Neuronal stem cell (in vitro differentiated cells): ENCODE results near the gene ABI3.

Source experiments
- DNase-seq: peaks from one replicate; pipeline ENCODE4 v3.0.0-alpha.2; 2013; ENCODE audit warnings: low spot score
- H2AFZ ChIP-seq: one replicate; pipeline ENCODE4 v1.6.1; 2013; ENCODE audit warnings: mild to moderate bottlenecking, low read length, inconsistent platforms
- H2AK5ac ChIP-seq: 2 replicates; pipeline ENCODE4 v1.6.1; 2013; ENCODE audit warnings: low read depth, mild to moderate bottlenecking, inconsistent platforms, low read length, moderate library complexity, mixed read lengths
- H2BK120ac ChIP-seq: 2 replicates; pipeline ENCODE4 v1.6.1; 2013; ENCODE audit warnings: low read depth, mild to moderate bottlenecking, inconsistent platforms, low read length, moderate library complexity, mixed read lengths
- H2BK12ac ChIP-seq: one replicate; pipeline ENCODE4 v1.6.1; 2013; ENCODE audit warnings: low read length, inconsistent platforms
- H2BK15ac ChIP-seq: 2 replicates; pipeline ENCODE4 v1.6.1; 2013; ENCODE audit warnings: mild to moderate bottlenecking, low read length, inconsistent platforms, mixed read lengths
- H2BK5ac ChIP-seq: one replicate; pipeline ENCODE4 v1.6.1; 2013; ENCODE audit warnings: inconsistent platforms, mild to moderate bottlenecking, low read length, moderate library complexity
- H3K14ac ChIP-seq: one replicate; pipeline ENCODE4 v1.6.1; 2013; ENCODE audit warnings: low read length, inconsistent platforms
- H3K18ac ChIP-seq: 2 replicates; pipeline ENCODE4 v1.6.1; 2013; ENCODE audit warnings: low read length, inconsistent platforms
- H3K23ac ChIP-seq: 2 replicates; pipeline ENCODE4 v1.6.1; 2013; ENCODE audit warnings: low read depth, mild to moderate bottlenecking, mixed read lengths, low read length, inconsistent platforms; ENCODE audit not compliant: poor library complexity
- H3K27ac ChIP-seq: replicated peaks from 3 replicates; pipeline ENCODE4 v1.5.1; 2013; ENCODE audit warnings: low read length, inconsistent platforms
- H3K27me3 ChIP-seq, 3 experiments: 2 replicates each; pipeline ENCODE4 v1.6.1; 2013; ENCODE audit warnings: low read length in 3 of 3, mild to moderate bottlenecking in 2 of 3, inconsistent platforms in 1 of 3, low read depth in 1 of 3, mixed read lengths in 1 of 3, moderate library complexity in 1 of 3; ENCODE audit not compliant: control insufficient read depth in 3 of 3, insufficient read depth in 3 of 3
- H3K36me3 ChIP-seq, 2 donors: replicated peaks in 1 of 2; 2 replicates each; pipeline ENCODE4 v1.6.1; 2013; ENCODE audit warnings: low read length in 2 of 2; ENCODE audit not compliant: control insufficient read depth in 2 of 2, insufficient read depth in 2 of 2
- H3K4ac ChIP-seq: 2 replicates; pipeline ENCODE4 v1.6.1; 2013; ENCODE audit warnings: inconsistent platforms, mild to moderate bottlenecking, low read length, moderate library complexity
- H3K4me1 ChIP-seq, 2 donors: 1 replicate in 1 of 2; 2 replicates in 1 of 2; pipeline ENCODE4 v1.6.1; 2013; ENCODE audit warnings: low read length in 2 of 2, low read depth in 1 of 2; ENCODE audit not compliant: control insufficient read depth in 2 of 2, insufficient read depth in 1 of 2
- H3K4me2 ChIP-seq: one replicate; pipeline ENCODE4 v1.6.1; 2013; ENCODE audit warnings: mild to moderate bottlenecking, low read length, inconsistent platforms; ENCODE audit not compliant: insufficient read depth, poor library complexity, severe bottlenecking
- H3K4me3 ChIP-seq, 2 donors: 2 replicates each; pipeline ENCODE4 v1.5.1; 2013; ENCODE audit warnings: low read length in 2 of 2, mild to moderate bottlenecking in 2 of 2, inconsistent platforms in 1 of 2, moderate library complexity in 1 of 2
- H3K79me1 ChIP-seq: one replicate; pipeline ENCODE4 v1.6.1; 2013; ENCODE audit warnings: low read depth, mild to moderate bottlenecking, inconsistent platforms, low read length, moderate library complexity
- H3K9ac ChIP-seq: one replicate; pipeline ENCODE4 v1.6.1; 2013; ENCODE audit warnings: mild to moderate bottlenecking, low read depth, low read length, inconsistent platforms; ENCODE audit not compliant: poor library complexity
- H3K9me3 ChIP-seq, 2 donors: replicated peaks in 1 of 2; 2 replicates each; pipeline versions ENCODE3 to v1.6.1; 2013; ENCODE audit warnings: low read length in 2 of 2, mild to moderate bottlenecking in 2 of 2, inconsistent platforms in 1 of 2, low read depth in 1 of 2, mixed read lengths in 1 of 2, moderate library complexity in 1 of 2; ENCODE audit not compliant: control insufficient read depth in 2 of 2, insufficient read depth in 1 of 2
- H4K8ac ChIP-seq: one replicate; pipeline ENCODE4 v1.6.1; 2013; ENCODE audit warnings: low read depth, mild to moderate bottlenecking, inconsistent platforms, low read length, moderate library complexity
- H4K91ac ChIP-seq: one replicate; pipeline ENCODE4 v1.6.1; 2013; ENCODE audit warnings: low read length, low read depth, mild to moderate bottlenecking, inconsistent platforms; ENCODE audit not compliant: poor library complexity
- WGBS, 2 donors: extraction: QIAGEN DNeasy Blood & Tissue Kit; methylation state at CpG; one replicate each; pipeline ENCODE4 v1.1.7; 2013; ENCODE audit warnings: missing lambda C conversion rate in 2 of 2, mixed read lengths in 1 of 2; ENCODE audit not compliant: insufficient read length in 2 of 2, insufficient replicate concordance in 1 of 2; ENCODE audit errors: extremely low coverage in 2 of 2; 5-methylcytosine and 5-hydroxymethylcytosine counted together

ABI3 gene

DNA sequence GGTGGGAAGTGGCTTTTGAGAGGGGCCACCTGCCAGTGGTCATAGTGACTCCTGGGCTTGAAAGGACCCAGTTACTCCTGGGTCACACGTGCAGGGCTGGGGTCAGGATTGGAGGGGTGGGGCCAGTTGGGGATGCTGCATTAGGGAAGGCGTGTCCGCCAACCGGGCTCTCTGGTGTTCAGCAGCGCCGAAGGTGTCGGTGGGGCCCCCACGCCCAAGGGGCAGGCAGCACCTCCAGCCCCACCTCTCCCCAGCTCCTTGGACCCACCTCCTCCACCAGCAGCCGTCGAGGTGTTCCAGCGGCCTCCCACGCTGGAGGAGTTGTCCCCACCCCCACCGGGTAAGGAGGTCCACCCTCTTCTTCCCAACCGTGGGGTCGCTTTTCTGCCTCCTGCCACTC lies 9.5 kb downstream of the ABI3 start:
- Histone ChIP-seq H2AK5ac (no peak overlapping the region), H3K4me3 (no peak overlapping the region), H2BK12ac (no peak overlapping the region), H3K4me1 (peaks cover 0 to 14% of the 10 kb centered on the region in 2 donors), H3K4ac (no peak overlapping the region), H3K79me1 (peaks cover 2% of the 10 kb centered on the region), H3K9me3 (no peaks in the 10 kb centered on the region), H2BK5ac (no peak overlapping the region), H3K18ac (peak overlapping the region; percentile 71), H3K4me2 (no peak overlapping the region), H2BK120ac (no peak overlapping the region), H4K8ac (no peak overlapping the region), H3K27ac (no peak overlapping the region), H4K91ac (no peak overlapping the region), H3K36me3 (no peaks in the 10 kb centered on the region), H2BK15ac (peak overlapping the region; percentile 15), H3K23ac (no peak overlapping the region), H3K27me3 (peaks cover 15 to 42% (median 31%) of the 10 kb centered on the region in 3 experiments), H3K9ac (no peak overlapping the region), H2AFZ (no peak overlapping the region), H3K14ac (no peak overlapping the region)
- DNase-seq = no peak
- WGBS, 2 donors = no CpG with 5 or more reads among the region's 15 CpGs

DNA sequence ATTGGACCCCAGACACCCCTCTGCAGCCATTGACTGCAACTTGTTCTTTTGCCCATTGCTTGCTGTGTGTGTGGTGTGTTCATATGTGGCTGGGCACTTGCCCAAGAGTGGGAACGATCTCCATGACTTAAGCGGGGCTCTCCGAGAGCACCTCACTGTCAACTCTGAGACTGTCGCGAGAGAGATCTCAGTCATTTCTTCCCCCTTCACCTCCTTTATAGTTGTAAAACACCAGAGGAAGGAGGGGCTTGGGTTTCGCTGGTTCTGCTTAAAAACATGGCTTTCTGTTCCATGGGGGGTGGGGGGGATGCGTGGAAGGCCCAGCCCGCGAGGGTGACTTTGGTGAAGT lies 12.6 kb downstream of the ABI3 start:
- WGBS, 2 donors = no CpG with 5 or more reads among the region's 9 CpGs

DNA sequence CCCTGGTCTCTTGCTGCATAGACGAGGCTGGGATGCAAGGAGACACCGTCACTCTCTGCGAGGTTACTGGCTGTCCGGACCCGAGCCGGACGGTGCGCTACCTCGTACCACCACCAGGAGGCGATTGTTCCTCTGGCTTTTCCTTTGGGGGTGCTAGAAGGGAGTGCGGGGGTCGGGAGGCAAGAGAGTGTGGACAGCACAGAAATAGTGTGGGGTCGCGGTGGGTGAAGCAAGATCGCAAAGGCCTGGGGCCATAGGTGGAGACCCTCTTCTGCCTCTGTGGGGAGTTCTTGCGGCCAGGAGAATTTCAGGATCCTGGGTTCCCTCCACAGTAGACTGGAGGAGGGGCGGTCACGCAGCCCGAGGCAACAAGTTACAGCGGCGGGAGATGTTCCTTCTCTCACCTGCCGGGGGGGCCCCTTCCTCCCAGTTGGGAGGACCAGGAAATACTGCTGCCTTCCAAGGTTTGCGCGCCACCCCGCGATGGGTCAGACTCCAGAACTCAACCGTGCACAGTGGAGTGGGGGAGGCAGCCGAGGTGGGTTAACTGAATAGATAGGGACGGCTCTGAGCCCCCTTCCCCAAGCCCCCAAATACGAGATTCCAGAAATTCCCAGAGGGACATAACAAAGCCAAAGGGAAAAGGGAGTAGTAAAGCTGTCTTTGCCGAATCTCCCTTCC lies 13.2 kb downstream of the ABI3 start:
- WGBS, 2 donors = no CpG with 5 or more reads among the region's 31 CpGs
- peak overlapping the region; percentile 64 for H3K4me2 ChIP-seq
- H3K9ac ChIP-seq = peak overlapping the region; percentile 79
- peaks cover 23 to 66% (median 60%) of the 10 kb centered on the region in 3 experiments for H3K27me3 ChIP-seq
- H3K4ac ChIP-seq = no peak overlapping the region
- peak overlapping the region; percentile 86 for H3K18ac ChIP-seq
- no peak overlapping the region for H2BK120ac ChIP-seq
- peaks cover 0 to 14% of the 10 kb centered on the region in 2 donors for H3K4me1 ChIP-seq
- DNase-seq = peak; percentile 67
- no peaks in the 10 kb centered on the region for H3K36me3 ChIP-seq
- peak overlapping the region; percentile 40 for H2AK5ac ChIP-seq
- H3K9me3 ChIP-seq = no peaks in the 10 kb centered on the region
- H3K14ac ChIP-seq = no peak overlapping the region
- H3K79me1 ChIP-seq = no peaks in the 10 kb centered on the region
- H2BK12ac ChIP-seq = no peak overlapping the region
- no peak overlapping the region for H2BK15ac ChIP-seq
- peak overlapping the region; percentile 42 for H2BK5ac ChIP-seq
- peak overlapping the region in 1 of 2 donors; percentile 68 for H3K4me3 ChIP-seq
- peak overlapping the region; percentile 86 for H3K23ac ChIP-seq
- H4K8ac ChIP-seq = no peak overlapping the region
- H2AFZ ChIP-seq = peak overlapping the region; percentile 76
- H4K91ac ChIP-seq = no peak overlapping the region
- no peak overlapping the region for H3K27ac ChIP-seq

More for the DNA sequence above, 12.6 kb downstream of the ABI3 start:
- H2BK12ac ChIP-seq = peak overlapping the region; percentile 24
- H2AK5ac ChIP-seq = no peak overlapping the region
- no peak overlapping the region for H2BK120ac ChIP-seq
- H3K9me3 ChIP-seq = no peaks in the 10 kb centered on the region
- peak overlapping the region; percentile 32 for H3K9ac ChIP-seq
- no peak overlapping the region for H3K4ac ChIP-seq
- no peaks in the 10 kb centered on the region for H3K79me1 ChIP-seq
- H3K4me2 ChIP-seq = peak overlapping the region; percentile 2
- peak overlapping the region; percentile 3 for H2BK5ac ChIP-seq
- no peak overlapping the region for H4K91ac ChIP-seq
- no peak overlapping the region for H3K4me3 ChIP-seq
- no peak overlapping the region for H2BK15ac ChIP-seq
- H3K18ac ChIP-seq = peak overlapping the region; percentile 27
- H3K4me1 ChIP-seq = peaks cover 0 to 14% of the 10 kb centered on the region in 2 donors
- H3K27me3 ChIP-seq = peaks cover 23 to 65% (median 59%) of the 10 kb centered on the region in 3 experiments
- H3K36me3 ChIP-seq = no peaks in the 10 kb centered on the region
- H3K23ac ChIP-seq = no peak overlapping the region
- no peak overlapping the region for H3K27ac ChIP-seq
- H3K14ac ChIP-seq = no peak overlapping the region
- no peak overlapping the region for H2AFZ ChIP-seq
- no peak overlapping the region for H4K8ac ChIP-seq
- DNase-seq = no peak

DNA sequence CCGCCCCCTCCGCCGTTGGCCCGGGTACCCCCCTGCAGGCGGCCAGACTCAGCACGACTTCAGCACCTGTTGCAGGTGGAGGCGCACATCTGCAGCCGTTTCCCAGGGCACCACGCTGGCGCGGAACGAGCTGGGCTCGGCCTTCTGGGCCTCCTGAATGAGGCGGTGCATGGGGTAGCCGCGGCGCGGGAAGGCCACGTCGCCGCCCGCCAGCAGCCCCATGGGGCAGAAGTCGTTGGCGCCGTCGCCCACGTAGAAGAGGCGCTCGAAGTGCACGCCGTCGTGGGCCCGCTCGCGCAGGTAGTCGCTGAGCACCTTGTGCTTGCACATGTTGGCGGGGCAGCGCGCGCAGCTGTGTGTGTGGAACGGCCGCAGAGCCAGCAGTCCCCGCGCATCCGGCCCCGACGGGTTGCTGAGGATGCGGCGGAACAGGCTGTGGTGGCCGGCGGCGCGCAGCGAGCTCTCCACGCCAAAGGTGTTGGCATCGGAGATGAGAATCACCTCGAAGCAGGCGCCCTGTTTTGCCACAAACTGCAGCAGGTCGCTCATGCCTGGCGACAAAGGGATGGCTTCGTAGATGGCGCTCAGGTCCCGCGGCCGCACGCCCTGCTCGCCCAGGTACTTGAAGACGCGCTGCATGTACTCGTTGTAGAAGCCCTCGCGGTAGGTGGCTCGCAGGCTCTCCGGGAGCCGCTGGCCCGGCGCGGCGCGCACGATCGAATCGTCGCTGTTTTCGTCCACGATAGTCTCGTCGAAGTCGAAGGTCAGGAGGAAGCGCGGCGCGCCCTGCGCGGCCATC lies 13.9 kb downstream of the ABI3 start:
- peak overlapping the region; percentile 24 for H2BK15ac ChIP-seq
- no peak overlapping the region for H4K91ac ChIP-seq
- peak overlapping the region; percentile 42 for H2BK5ac ChIP-seq
- H3K18ac ChIP-seq = peak overlapping the region; percentile 92
- no peaks in the 10 kb centered on the region for H3K79me1 ChIP-seq
- no peak overlapping the region for H4K8ac ChIP-seq
- H2BK12ac ChIP-seq = peak overlapping the region; percentile 52
- WGBS, 2 donors = no CpG with 5 or more reads among the region's 95 CpGs
- no peak for DNase-seq
- H3K36me3 ChIP-seq = no peaks in the 10 kb centered on the region
- H2BK120ac ChIP-seq = no peak overlapping the region
- H3K4me1 ChIP-seq = peaks cover 0 to 14% of the 10 kb centered on the region in 2 donors
- H3K4me3 ChIP-seq = peak overlapping the region in 1 of 2 donors; percentile 68
- H3K4ac ChIP-seq = peak overlapping the region; percentile 42
- peak overlapping the region; percentile 40 for H2AK5ac ChIP-seq
- no peak overlapping the region for H3K27ac ChIP-seq
- peak overlapping the region; percentile 79 for H3K9ac ChIP-seq
- H3K4me2 ChIP-seq = peak overlapping the region; percentile 64
- peak overlapping the region; percentile 76 for H2AFZ ChIP-seq
- H3K27me3 ChIP-seq = peaks cover 23 to 74% (median 66%) of the 10 kb centered on the region in 3 experiments
- H3K23ac ChIP-seq = peak overlapping the region; percentile 86
- no peaks in the 10 kb centered on the region for H3K9me3 ChIP-seq
- peak overlapping the region; percentile 90 for H3K14ac ChIP-seq
